ENCODE measurements around the gene CREG1.
"Not testable (repeated sequence)": the region's sequence is repeated elsewhere in the genome, so short reads cannot be mapped to it uniquely, and the experiment has no call there.

The CREG1 gene

DNA sequence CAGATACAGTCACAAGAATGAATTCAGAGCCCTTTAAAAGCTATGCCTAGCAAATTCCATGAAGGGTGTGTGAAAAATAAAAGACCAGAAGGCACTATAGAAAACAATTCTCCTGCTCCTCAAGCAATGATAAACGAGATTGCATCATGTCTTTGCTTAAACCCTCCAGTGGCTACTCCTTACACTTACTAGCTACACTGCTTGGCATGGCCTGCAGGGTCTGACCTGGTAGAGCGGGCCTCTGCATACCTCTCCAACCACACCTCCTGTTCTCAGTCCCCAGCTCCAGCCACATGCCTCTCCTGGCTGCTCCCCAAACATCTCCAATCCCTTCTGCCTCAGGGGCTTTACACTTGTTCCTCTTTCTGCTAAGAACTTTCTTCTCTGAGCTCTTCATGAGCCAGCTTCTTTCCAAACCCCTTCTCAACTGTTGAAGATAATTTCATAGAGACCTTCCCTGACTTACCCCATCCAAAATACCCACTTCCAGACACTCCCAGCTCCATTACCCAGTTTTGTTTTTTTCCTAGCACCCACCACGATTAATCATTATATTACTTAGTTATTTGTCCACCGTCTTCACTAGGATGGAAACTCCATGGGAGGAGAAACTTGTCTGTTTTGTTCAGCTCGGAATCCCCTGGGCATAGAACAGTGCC, 11.2 kb upstream of the CREG1 start:
- DNase-seq (ENCODE audit: low spot score) = peak; percentile 54

DNA sequence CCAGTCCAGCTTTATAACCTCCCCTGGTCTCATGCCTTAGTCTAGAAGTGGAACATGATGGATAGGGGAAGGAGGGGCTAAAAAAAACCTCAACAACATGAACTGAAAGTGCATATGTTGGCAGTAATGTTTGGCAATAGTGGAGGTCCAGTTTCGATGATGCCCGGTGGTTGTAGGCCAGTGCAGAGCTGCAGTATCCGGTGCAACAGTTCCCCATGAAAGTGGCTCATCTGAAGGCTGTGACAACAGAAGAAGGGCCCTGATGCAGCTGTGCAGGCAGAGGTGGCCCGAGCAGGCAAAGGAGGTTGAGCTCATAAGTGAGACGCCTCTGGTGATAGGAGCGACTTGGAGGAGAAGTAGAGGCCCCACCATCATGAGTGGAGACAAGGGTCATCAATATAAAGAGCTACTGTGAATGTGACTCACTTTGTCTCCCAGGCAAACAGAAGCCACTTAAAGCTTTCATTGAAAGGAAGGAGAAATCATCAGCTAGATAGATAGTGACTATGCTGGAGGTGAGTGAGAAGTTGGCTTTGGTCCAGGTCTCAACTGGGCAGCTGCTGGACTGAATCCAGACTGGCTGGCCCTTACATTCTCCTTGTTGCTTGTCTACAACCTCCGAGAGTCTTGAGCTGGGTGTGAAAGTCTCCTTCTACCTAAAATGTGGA, 10.2 kb upstream of the CREG1 start:
- no peak for DNase-seq (ENCODE audit: low spot score)

DNA sequence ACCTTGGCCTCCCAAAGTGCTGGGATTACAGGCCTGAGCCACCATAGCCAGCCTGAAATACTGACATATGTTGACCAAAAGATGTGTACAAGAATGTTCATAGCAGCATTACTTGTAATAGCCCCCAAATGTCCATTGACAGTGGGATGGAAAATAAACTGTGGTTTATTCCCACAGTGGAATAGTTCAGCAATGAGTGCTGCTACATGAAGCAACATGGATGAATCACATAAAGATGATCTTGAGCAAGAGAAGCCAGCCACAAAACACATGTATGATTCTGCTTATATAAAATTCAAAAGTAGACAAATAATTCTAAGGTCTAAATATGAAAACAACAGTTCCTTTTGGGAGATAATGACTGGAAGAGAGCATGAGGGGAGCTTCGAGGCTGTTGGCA, 9.1 kb upstream of the CREG1 start:
- DNase-seq (ENCODE audit: low spot score) = no peak

DNA sequence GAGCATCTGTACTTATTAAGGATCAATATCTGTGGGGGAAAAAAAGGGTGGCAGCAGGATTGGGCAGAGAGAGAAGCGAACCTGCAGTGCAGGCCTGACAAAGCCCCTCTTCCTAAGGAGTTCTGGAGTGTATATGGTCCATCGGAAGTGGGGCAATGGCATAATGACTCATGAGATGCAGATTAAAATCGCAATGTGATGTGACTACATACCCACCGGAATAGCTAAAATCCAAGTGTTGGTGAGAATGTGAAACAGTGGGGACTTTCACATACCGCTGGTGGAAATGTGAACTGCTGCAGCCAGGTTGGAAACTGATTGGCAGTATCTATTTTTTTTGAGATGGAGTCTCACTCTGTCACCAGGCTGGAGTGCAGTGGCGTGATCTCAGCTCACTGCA, 8.2 kb upstream of the CREG1 start:
- no peak for DNase-seq (ENCODE audit: low spot score)

DNA sequence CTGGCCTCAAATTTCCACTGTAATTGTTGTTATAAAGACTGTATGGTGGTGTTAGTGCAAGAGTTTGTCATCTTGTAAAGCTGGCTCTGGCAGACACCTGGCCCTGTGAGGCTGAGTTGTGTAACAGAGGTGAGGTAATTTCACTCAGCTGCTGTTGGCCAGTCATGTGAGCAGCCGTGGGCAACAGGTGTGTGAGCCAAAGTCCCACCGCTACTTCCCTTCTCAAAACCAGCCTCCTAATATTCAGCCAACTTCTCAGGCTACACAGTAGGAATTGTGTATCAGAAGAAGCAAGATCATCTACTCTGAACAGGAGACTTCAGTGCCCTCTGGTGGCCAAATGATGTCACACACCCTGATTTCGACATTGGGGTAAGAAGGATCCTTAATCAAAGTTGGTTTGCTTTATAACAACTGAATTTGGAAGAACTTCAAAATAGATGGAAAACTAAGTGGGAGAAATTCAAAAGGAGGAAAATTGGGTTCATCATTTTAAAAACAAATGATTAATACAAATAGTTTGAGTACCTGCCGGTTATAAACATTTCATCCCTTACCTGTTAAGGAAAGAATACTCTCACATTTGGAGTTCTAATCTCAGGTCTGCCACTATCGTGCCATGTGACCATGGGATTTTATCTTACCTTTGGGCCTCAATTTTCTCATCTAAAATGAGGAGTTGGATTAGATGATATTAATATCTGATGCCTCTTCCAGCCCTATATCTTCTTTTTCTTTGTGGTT, 2.6 kb upstream of the CREG1 start:
- DNase-seq (ENCODE audit: low spot score) = peak; percentile 95

DNA sequence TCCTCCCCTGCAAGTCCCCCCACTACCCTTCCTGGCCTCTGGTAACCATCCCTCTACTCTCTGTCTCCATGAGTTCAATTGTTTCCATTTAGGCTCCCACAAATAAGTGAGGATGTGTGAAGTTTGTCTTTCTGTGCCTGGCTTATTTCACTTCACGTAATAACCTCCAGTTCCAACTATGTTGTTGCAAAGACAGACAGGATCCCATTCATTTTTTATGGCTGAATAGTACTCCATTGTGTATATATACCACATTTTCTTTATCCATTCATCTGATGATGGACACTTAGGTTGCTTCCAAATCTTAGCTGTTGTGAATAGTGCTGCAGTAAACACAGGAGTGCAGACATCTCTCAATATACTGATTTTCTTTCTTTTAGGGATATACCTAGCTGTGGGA, 1.5 kb upstream of the CREG1 start:
- not testable (repeated sequence) for DNase-seq (ENCODE audit: low spot score)

DNA sequence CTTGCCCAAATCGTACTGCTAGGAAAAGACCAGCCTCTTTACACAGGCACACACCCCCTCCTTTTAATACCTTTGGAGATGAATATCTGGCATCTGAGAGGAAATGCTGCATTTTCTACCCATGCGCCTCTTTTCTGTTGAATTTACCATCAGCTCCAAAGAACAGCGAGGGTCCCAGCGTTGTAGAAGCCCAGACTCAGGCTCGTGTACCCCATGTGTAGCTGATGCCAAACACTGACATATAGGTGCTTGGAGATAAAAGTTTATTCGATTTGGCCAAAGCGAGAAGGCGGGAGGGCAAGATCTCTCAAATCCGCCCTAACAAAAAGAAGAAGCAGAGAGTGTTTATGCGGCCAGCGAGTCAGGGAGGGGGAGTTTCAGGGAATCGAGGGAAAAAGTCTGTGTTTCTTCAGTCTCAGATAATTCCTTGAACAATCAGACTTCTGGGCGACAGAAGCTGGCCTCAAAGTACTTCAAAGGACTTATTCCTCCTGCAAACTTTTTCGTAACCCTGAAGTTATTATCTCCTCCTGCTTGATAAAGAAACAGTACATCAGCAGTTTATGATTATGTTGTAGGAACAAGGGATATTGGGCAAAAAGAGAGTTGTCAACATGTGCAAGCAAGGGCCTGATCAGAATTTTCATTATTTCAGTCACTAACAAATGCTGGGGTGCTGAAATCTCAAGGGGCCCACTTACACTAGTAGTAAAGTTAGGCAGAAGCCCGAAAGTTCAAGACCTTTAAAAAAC, 642 bp upstream of the CREG1 start:
- DNase-seq (ENCODE audit: low spot score) = no peak

DNA sequence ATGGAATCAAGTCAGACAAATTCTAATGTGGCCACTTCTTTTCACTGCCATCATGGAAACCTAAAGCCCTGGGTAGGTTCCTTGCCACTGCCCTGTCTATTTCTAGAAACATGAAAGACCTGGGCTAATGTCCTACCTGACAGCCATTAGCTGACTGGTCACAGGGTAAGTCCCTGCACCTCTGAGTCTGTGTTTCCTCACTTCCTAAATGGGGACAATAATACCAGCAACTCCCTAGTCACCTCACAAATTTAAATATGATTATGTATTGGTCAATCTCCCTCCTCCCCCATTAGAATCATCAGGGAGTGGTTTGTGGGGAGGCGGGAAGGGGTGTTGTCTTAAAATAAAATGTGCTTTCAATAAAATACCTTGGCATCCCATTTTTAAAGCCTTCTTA, 2.2 kb downstream of the CREG1 start:
- DNase-seq (ENCODE audit: low spot score) = no peak

DNA sequence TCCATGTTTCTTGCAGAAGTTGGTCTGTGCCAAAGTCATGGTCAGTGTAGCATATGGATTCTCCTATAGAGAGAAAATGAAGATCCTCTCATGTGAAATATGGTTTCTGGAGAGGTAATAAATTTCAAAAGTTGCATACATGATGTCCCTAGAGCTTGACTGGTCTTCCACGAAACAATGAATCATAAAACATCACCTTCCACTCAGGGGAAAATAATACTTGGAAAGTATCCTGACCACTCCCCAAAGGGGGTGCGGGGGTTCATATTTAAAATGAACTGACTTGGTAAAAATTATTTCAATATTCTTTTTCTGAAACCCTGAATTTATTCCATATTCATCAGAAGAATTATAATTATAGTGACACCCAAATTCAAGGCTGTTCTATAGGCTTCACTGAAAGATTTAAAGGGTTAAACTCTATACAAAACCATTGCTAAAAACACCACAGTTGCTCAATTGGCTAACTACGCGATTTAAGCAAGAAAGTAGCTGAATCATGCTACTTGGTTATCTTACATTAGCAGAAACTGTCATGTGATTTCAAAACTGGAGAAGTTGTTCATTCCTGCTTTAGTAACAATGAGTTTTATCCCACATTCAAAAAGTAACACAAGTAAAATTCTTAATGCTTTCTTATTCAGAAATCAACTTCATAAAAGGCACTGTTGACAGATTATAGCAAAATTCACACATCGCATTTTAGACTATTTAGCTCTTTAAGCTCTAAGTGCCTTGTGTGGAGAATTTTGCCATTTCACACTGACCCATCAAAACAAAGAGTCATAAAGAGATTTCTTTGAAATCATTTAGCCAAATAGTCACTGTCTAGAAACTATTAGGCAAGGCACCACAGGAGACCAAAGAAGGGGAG, 5.3 kb downstream of the CREG1 start:
- no peak for DNase-seq (ENCODE audit: low spot score)

DNA sequence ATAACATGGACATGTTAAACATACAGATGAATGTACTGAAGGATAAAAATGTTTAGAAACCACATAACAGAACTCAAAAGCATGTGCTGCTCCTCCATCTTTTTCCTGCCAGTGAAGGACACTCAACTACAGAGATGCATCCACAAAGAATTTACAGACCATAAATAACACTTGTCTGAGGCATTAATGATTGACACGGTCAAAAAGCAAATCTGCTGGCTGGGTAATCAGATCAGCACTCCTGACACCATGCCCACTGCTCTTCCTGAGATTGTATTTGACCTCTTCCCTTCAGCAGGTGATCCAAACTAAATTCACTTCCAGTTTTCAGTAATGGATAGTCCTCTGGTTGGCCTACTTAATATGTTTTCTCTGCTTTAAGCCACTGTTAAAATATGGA, 6.6 kb downstream of the CREG1 start:
- no peak for DNase-seq (ENCODE audit: low spot score)

DNA sequence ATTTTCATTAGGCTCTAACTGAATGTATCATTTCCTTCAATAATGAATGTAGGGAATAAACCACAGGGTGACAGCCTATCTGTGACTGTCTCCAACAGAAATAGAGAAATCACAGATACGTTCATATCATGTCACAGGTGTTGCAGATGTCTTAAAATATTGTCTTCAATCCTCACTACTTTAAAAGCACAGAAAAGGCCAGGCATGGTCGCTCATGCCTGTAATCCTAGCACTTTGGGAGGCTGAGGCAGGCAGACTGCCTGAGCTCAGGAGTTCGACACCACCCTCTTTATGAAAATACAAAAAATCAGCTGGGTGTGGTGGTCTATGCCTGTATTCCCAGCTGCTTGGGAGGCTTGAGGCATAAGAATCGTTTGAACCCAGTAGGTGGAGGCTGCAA, 8.2 kb downstream of the CREG1 start:
- DNase-seq (ENCODE audit: low spot score) = no peak

DNA sequence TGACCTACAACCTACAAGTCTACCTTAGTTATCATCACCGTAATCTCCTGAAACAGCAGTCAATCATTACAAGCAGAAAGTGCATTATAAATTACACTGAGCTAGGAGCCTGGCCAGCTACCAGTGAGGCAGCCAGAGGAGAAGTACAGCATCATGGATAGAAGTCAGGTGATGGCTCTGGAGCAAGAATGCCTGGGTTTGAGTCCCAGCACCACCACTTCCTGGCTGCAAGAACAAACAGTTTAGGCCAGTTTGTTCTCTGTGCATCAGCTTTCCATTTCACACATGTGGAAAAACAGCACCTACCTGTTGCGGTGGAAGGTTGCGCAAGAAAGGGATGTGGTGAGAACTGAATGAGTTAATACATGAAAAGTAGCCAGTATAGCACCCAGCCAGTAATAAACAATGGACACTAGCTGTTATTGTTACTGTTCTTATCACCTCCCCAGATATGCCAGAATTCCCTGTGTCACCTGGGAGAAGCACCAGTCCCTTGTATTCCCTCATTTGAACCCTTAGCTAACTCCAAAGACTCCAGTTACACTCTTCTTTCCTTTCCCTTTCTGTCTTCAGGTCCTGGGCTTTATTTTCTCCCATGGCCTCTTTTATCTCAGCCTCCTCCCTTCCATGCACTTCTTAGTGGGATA, 9.0 kb downstream of the CREG1 start:
- no peak for DNase-seq (ENCODE audit: low spot score)

DNA sequence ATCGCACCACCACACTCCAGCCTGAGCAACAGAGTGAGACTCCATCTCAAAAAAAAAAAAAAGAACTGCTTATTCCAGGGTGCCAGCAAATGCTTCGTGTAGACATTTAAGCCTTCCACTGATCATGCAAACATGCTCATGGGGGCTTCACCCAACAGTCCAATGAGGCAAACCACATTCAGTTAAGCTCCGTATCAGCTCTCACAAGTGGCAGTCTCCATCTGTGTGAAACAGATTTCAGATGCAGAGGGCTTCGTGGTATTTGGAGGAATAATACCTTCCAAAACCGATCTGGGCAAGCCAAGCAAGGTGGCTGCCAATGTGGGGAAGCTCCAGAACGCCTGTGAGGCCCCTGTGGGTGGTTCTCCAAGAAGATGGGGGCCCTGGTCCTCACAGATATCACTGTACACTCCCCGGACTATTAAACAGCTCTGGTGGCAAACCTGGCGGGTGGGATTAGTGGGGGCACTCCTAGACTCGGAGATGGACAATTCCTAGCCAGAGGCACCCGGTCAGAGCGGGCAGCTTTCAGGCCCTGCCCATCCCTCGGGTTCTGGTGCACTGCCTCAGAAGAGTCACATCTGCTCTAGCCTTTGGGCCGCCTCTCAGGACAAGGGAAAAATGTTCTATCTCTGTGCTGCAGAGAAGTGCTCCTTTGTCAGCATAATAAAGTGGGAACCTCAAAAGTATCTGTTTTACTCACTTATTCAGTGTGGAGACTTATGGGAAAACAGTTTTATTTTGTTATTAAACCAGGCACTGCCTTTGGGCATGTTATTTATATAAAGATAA, 10.2 kb downstream of the CREG1 start:
- DNase-seq (ENCODE audit: low spot score) = peak; percentile 47

DNA sequence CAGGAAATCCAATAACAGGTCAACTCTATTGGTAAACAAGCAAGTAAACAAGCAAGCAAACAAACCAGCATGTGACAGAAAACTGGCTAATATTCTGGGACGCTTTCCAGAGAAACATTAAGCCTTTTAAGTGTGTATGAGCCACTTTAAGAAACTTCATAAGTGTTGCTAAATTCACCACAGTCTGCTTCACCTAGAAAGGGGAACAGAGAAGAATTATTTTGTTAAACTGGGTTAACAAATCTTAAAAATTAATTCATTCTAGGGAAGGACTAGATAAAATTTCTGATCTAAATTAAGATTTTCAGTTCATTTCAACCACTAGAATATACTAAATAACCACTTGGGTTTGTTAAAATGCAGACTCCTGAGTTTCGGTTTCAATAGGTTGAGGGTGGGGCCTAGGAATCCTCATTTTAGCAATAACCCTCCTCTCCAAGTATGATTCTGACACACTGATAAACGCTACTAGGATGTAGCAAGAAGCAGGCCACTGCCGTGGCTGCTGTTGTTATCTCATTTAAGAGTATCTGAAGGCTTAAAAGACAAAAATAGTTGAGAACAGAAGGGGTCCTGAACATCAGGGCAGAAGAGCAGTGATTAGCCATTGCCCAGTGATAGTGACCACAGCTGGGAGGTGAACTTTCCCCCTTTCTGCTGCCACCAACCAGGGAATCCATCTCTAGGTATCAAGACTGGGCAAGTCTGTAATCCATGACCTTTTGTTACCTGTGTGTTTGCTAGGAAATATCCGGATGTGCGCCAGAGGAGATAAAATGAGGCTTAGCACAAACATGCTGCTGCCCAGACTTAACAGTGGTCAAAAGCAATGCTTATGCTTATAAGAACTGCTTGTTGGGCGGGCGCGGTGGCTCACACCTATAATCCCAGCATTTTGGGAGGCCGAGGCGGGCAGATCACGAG, 11.2 kb downstream of the CREG1 start:
- peak; percentile 61 for DNase-seq (ENCODE audit: low spot score)

DNA sequence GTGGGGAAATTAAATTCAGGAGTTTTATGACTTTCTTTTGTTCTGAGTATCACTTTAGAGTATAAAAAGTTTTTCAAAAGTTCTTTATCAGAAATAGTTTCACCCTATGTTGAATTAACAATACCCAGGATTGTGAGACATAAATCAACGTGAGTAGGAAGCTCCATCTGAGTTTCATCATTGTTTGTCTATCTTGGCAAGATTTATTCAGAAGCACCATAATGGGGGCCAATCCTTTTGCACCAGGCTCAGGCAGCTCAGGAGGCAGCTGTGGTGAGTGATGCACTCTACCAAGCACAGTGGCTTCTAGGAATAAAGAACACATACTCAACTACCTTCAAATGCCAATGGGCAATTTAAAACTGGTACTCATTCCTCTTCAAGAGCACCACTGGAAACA, 12.0 kb downstream of the CREG1 start:
- no peak for DNase-seq (ENCODE audit: low spot score)

DNA sequence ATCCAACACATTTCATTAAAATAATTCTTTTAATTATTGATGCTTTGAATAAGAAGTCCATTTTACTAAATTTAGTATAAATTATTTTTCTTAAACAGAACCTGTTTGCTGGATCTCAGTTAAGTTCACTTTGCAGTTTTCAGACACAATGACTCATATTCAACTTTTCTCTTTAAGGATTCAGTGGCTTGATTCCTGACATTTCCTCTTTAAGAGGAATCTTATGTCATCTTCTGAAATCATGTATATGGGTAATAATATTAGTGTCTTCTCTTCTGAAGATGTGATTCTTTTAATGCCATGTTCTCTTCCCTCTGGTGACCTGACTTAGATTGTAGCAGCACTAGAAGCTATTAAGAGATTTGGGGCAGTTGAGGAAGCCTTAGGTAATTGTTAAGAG, 12.6 kb downstream of the CREG1 start:
- DNase-seq (ENCODE audit: low spot score) = no peak

DNA sequence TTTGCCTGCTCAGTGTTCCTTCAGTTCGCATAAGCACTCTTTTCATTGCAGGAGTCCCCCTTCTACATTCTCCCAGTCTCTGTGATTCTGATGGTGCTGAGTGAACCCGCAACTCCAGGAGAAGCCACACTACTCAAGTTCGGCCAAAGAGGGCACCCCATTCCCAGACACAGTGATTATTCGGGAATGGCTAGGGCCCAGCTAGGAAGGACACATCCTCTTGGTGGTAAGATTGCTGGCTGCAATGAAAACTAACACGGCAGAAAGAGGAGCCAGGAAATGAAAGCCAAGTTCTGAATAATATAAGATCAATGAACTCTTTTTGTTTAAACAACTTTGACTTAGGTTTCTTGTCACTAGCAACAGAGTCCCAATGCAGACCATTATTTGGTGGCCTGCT, 14.9 kb downstream of the CREG1 start:
- no peak for DNase-seq (ENCODE audit: low spot score)

DNA sequence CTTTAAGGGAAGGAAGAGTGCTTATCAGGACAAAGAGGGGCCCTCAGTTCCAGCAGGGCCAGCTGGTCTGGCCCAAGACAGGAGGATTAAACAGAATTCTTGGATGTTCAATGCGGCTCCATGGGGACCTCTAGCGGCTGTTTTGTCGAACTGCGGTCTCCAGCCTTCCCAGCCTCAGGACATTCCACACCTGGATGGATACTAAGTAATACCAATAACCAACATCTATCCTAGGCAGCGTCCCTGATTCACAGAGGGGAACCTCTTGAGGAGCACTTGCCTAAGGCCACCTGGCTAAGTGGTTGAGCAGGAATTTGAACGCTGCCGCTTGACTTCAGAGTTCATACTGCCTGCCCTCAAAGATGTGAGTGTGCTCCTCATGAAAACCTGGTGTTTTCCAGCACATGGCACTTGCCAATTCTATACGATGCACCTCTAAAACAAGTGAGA, 19.7 kb downstream of the CREG1 start:
- DNase-seq (ENCODE audit: low spot score) = peak; percentile 82
